Stimulated activated CD8-positive, alpha-beta memory T cell treated with anti-CD3 and anti-CD28 coated beads, Interleukin-12 subunit alpha, Interleukin-12 subunit beta, amount 100 ng/mL, for 24 hours (primary cell): ENCODE data around the gene PRSS16.
"Not testable (repeated sequence)": the region's sequence is repeated elsewhere in the genome, so short reads cannot be mapped to it uniquely, and the experiment has no call there.

Experiments used
- DNase-seq: peaks from one replicate; pipeline ENCODE4 v3.0.0-alpha.2; 2020; ENCODE audit errors: extremely low read depth

Gene PRSS16, protein sequence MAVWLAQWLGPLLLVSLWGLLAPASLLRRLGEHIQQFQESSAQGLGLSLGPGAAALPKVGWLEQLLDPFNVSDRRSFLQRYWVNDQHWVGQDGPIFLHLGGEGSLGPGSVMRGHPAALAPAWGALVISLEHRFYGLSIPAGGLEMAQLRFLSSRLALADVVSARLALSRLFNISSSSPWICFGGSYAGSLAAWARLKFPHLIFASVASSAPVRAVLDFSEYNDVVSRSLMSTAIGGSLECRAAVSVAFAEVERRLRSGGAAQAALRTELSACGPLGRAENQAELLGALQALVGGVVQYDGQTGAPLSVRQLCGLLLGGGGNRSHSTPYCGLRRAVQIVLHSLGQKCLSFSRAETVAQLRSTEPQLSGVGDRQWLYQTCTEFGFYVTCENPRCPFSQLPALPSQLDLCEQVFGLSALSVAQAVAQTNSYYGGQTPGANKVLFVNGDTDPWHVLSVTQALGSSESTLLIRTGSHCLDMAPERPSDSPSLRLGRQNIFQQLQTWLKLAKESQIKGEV

DNA sequence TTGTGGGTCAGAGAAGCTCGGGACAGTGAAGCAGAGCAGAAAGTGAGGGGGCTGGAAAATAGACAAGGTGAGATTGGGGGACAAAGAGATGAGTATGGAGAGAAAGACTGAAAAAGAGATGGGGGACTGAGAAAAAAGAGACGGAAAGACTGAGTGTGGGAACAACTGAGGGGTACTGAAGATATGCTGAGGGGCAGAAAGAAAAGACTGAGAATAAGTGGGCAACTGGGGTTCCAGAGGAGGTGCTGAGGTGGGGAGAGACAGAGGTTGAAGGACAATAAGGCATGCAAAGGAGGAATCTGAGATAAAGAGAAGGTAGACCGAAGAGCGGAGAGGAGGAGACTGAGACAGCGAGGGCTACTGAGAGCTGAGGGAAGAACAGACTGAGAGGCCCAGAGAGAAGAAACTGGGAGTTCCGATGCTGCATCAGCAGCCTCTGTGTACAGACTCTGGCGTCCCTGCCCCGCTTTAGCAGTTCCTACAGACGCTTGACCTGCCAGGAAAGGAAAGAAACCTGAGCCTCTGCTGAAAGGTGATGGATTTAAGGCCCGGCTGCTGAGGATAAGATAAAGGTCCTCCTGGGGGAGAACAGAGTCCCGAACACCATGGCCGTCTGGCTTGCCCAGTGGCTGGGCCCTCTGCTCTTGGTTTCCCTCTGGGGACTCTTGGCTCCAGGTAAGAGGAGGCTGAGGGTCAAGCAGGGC, at the start of gene PRSS16:
PRSS16 (plus strand) TSS at position 569 of the 704 bp plus-strand sequence; CDS start at position 606, 37 bp downstream.
- no peak for DNase-seq

DNA sequence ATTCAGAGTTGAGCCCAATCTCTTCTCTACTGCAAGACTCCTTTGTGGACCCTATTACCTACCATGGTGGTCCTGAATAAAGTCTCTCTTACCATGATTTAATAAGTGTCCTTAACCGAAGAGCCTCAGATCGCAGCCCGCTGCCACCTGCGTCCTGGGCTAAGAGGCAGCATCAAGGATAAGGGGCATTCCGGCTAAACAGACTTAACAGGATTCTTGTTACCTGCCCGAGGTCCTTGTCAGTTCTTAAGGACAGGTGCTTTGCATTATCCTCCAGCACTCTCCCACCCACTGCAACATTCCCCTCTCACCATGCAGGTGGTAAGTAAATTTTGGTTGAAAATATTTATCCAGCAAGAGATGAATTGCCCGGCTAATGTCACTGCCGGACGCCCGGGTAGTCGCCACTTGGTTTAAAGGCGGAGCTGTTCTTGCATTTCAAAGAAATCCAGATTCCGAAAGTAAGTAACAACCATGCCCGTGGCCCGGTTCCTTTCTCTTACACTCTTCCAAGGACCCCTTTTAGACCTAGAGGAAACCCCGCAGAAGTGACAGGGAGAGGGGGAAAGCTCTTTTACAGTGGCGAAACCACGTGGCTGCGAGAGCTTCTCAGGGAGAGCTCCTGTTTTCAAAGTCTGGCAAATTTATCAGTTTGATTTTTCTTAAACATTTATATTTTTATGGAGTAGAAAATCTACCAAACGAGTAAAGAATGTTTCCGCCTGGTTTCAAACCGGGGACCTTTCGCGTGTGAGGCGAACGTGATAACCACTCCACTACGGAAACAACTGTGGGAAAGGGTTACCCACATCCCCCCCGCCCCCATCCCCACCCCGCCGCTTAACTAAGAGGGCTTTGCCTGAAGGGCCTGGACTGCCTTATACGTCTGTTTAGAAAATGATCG, 41.9 kb upstream of the PRSS16 start:
- DNase-seq: no peak

DNA sequence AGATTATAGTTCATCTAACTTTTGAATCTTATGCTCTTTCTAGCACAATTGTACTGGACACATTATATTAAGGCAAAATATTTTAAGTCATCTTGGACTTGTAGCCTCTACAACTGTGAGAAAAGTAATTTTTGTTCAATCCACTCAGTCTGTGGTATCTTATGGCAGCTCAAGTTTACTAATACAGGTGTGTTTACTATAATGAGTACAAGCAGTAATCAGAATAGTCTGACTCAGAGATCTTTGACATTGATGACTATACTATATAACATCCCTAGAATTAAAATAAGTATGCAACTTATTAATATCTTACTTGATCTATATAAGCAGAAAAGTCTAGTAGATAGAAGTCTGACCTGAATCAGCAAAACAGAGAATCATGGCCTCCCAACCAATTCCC, 40.7 kb upstream of the PRSS16 start:
- DNase-seq: no peak

DNA sequence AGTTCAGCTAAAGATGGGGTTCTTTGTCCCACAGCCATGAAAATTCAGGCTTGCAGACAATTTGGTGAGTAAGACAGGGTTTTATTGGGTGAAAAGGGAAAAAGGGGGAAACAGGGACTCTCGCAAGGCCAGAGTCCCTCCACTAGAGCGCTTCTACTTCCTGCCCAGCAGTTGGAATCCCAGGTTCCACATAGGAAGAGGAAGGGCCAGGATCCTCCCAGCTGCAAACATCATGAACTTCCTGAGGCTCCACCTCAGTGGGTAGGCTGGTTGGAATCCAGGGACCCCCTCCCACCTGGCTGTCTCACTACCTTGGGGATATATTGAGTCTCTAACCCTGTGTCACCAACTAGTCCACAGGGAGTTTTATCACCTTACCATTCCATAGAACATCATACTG, 39.5 kb upstream of the PRSS16 start:
- DNase-seq: no peak

DNA sequence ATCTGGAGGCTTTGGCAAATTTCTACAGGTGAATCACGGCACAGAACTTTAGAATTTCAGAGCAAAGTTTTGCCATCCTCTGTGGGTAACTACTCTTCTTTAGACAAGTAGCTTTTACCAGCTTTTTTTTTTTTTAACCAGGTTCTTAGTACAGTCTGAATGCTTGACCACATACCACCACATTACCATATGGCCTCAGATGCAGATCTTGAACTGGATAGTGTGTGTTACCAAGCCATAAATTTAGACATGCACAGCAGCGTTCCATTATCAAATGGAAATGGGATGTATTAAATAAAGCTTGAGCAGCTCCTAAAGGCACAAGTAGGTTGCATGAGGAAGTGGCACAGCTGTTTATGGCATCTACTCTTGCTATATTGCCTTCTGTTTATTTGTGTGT, 38.3 kb upstream of the PRSS16 start:
- no peak for DNase-seq

DNA sequence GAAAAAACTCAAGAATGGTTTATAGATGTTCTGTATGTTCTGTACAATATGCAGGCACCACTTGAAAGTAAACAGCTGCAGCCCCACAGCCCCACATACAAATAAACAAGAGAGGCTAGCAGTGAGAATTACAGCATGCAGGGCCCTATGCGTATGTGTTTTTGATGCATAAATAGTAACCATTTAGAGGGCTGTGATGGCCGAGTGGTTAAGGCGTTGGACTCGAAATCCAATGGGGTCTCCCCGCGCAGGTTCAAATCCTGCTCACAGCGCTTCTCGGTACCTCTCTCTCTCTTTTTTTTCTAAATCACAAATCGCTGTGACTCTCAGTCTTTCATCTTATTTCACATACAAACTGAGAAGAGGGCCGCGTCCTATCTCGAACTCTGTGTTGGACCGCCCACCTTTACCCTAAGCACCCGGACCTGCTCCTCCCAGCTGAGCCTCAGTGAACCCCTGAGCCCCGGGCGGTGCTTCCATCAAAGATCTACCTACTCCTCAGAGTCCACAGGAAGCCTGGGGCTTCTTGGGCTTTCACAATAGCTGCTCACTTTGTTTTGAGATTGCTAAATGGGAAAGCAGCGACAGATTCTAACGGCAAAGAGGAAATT, 37.7 kb upstream of the PRSS16 start:
- DNase-seq: no peak

DNA sequence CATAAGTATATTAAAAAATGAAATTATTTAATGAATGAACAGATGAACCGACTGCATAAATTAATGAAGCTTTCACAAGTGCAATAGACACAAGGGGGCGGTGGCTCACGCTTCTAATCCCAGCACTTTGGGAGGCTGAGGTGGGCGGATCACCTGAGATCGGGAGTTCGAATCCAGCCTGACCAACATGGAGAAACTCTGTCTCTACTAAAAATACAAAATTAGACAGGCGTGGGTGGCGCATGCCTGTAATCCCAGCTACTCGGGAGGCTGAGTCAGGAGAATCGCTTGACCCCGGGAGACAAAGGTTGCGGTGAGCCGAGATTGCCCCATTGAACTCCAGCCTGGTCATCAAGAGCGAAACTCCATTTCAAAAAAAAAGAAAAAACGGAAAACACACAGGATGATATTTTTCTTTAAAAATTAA, 34.4 kb upstream of the PRSS16 start:
- not testable (repeated sequence) for DNase-seq

DNA sequence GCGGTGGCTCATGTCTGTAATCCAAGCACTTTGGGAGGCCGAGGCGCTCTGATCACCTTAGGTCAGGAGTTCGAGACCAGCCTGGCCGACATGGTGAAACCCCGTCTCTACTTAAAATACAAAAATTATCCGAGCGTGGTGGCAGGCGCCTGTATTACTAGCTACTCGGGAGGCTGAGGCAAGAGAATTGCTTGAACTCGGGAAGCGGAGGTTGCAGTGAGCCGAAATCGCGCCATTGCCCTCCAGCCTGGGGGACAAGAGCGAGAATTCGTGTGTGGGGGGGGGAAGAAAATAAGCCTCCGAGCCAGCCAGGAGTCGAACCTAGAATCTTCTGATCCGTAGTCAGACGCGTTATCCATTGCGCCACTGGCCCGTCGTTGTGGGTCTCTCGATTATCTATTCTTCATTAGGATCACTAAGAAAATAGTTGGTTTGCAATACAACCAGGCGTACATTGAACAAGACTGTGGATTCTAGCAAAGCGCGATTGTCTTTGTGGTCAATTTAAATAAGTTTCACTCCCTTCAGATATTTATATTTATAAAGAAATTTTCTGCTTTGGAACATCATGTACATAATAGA, 33.9 kb upstream of the PRSS16 start:
- no peak for DNase-seq

DNA sequence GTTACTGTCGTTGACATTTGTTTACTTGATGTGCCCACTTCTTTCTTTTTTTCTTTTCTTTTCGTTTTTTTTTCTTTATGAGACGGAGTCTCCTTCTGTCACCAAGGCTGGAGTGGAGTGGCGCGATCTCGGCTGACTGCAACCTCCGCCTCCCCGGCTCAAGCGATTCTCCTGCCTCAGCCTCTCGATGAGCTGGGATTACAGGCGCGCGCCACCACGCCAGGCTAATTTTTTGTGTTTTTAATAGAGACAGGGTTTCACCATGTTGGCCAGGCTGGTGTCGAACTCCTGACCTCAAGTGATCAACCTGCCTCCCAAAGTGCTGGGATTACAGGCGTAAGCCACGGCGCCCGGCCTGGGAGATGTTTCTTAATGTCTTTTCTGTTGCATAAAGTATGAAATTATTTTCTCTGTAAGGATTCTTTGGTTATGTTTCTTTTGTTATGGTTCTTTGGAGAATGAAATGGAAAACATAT, 33.3 kb upstream of the PRSS16 start:
- no peak for DNase-seq

DNA sequence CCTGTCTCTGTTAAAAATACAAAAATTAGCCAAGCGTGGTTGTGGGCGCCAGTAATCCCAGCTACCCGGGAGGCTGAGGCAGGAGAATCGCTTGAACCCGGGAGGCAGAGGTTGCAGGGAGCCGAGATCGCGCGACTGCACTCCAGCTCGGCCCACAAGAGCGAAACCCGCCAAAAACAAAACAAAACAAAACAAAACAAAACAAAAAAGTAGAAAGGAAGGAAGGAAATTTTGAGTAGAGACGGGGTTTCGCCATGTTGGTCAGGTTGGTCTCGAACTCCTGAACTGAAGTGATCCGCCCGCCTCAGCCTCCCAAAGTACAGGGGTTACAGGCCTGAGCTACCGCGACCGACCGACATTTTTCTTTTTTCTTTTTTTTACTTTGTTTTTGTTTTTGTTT, 30.6 kb upstream of the PRSS16 start:
- no peak for DNase-seq

DNA sequence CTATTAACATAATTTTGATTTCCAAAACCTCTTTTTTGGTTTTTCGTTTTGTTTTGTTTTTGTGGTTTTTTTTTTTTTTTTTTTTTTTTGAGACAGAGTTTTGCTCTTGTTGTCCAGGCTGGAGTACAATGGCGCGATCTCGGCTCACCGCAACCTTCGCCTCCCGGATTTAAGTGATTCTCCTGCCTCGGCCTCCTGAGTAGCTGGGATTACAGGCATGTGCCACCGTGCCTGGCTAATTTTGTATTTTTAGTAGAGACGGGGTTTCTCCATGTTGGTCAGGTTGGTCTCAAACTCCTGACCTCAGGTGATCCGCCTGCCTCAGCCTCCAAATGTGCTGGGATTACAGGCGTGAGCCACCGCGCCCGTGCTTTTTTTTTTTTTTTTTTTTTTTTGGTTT, 24.5 kb upstream of the PRSS16 start:
- DNase-seq: not testable (repeated sequence)

DNA sequence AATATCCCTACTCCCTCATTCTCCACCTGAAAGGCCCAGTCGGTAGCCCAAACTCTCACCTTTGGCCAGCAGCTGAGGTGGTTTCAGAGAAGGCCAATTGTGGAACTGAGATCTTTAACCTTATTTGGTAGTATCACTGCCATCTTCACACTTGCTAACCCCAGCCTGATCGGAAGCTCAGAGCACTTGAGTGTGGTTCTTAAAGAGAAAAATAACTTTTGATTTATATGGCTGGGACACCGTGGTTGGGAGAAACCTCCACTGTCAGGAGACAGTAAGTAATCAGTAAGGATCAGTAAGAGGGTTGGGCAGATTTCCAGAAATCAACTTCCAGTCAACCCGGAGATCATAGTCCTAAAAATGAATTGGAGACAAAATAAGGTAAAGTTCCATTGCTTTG, 22.8 kb upstream of the PRSS16 start:
- DNase-seq: no peak

DNA sequence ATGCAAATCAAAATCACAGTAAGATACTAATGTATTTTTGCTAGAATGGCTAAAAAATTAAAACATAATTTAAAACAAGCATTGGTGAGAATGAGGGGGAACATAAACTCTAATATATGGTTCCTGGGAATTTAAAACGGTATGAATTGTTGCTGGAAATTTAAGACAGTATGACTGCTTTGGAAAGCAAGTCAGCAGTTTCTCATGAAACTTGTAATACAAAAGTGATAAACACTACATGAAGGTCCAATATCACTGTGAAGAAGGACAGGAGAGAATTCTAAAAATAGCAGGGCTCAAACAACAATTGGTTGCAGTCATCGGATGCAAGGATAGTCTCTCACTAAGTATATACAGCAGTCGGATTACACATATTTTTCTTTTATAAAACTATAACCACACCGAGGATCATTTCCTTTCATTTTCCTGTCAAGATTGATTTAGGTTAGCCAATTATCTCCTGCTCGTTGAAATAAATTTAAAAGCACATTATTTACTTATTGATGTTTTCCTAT, 18.5 kb upstream of the PRSS16 start:
- no peak for DNase-seq

DNA sequence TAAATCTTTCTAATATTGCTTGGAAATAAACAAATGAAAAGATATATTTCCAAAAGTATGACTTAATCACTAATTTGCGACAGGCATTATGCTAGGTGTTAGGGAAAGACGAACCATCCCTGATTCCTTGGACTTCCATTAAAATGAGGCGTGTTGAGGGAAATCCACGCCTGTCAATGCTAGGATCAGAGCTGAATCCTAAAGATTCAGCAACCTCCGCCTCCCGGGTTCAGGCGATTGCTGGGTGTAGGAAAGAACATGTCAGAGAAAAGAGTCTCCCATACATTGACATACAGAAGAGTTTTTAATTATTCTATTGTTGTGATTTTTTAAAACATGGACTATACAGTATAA, 16.8 kb upstream of the PRSS16 start:
- no peak for DNase-seq

DNA sequence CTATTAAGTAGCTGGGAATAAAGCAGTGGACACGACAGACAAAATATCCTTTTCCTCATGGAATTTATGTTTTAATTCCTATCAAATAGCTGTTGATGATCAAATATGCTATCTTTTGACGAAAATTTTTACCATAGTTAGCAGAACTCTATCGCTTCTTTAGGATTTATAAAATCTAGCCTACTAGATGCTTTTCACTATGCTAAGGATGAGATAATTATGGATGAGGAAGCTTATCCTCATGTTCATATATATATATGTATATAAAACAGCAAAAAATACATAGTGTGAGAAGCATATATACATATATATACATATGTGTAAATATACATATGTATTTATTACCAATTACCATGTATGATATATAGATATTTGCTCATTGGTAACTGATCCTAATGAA, 12.9 kb upstream of the PRSS16 start:
- DNase-seq: no peak

DNA sequence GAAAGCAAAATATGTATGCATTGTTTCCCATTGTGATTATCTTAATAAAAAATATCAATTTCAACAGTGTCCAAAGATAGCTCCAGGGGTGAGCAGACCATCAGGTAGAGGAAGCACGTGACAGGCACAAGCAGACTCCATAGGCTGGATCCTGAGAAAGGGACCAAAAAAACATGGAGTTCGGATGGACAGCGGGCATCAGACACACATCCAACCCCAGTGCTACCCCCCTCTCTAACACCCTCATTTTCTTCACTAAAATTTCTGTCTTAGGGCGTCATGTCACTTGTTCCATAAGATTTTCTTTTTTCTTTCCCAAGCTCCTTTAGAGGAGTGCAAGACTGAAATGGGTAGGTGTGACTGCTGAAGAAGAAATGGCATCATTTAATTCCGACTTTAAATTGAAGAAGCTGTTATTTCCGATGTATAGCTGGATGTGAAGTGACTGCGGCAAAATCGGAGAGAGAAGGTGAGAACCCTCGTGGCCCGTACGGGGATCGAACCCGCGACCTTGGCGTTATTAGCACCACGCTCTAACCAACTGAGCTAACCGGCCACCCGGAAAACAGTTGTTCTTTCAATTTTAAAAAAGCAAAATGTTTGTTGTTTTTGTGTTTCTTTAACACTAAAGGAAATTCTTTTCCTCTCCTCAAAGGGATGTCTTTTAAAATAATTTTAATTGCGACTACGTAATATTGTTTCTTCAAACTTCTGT, 10.3 kb upstream of the PRSS16 start:
- DNase-seq: peak; percentile 31

DNA sequence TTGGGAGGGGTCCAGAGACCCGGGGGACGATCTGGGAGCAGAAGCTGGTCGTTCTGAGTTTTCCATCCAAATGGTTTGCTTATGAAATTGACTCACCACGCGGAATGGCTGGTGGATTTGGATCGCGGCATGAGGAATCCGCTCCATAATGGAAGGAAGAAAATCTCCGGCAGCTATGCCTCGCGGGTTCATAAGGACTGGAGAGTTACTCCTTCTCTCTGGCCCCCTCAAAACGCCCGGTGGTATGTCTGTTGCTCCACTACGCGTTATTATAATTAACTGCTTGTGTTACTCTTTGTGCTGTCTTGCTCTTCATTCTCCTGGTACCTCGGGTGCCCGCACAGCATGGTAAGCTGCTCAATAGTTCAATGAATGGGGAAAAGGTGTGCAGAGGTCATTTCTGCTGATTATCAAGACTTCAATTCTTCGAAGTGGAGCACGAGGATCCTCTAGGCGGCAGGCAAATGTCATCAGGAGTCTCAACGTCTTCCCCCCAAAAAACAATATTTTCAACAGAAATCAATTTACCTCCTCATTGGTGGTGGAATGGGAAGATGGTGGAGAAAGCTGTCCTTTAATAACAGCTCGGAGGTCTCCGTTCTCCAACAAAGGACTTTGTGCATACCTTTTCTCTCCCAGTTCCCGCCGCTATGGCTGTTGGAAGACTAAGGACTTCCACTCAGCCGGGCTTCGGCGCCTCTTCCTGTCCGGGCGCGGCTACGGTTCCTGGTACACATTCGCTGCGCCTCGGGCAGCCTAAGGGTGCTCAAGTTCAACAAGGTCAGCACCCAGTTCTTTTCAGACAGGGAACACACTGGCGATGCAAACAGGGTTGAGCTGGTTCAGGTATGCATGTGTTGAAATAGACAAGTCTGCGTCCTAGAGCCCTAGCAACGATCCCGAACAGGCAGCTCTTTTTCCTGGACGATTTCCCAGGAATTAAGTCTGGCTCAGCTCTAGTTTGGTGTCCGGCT, 9.2 kb upstream of the PRSS16 start:
- DNase-seq: no peak

DNA sequence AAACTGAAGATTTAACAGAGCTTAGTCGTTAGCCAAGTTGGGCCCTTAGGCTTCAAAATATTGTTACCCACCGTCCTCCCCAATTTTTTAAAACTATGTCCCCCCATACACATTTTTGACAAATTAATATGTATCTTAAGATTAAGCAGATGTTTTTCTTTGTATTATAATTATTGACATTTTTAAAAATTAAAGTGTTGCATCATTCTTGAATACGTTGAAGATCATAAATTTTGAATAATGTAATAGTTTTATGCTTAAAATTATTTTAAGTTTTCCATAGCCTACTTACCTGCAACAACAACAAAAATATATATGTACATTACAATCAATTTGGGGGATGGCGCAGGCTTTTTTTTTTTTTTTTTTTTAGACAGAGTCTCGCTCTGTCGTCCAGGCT, 8.2 kb upstream of the PRSS16 start:
- no peak for DNase-seq

DNA sequence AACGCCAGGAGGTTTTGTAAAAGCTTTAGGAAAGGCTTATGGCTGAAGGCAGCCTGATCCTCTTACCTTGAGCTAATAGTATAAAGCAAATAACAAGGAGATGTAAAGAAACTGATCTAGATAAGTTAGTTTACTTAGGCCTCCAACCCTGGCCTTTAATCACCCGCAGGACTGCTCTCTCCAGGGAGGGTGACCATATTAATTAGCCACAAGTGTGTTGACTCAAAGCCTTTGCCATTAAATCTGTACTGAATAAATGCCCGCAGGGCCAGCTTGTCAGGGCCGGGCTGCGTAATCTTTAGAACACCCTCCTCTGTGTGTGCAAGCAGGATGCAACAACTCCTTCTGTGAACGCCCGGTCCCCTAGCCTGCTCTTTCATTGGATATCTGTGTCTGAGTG, 6.1 kb upstream of the PRSS16 start:
- no peak for DNase-seq
